ENCODE data around the gene TMEM126B.
"Not testable (repeated sequence)": the region's sequence is repeated elsewhere in the genome, so short reads cannot be mapped to it uniquely, and the experiment has no call there.

Gene TMEM126B

GRCh38 chr11:85627998-85628770 lies at the start of gene TMEM126B:
TMEM126B (plus strand) TSS chr11:85628593; CDS start chr11:85628608, 15 bp downstream.
- DNase-seq: peak; percentile 94

DNA sequence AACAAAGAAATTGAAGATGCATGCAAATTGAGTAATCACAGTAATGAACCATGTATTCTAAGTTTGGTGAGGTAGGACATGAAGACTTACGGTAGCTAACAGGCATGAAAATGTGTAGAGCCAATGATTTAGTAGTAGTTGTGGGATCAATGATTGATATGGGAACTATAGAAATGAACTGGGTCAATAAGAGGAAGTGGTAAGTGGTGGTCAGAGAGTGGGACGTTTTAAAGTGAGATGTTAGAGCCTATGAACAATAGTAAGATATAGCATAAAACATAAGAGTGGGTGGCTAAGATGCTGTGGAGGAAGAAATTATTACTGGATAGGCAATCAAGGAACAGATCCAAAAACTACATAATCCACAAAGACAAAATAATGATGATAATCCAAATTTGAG lies 46.3 kb upstream of the TMEM126B start:
- DNase-seq: no peak

DNA sequence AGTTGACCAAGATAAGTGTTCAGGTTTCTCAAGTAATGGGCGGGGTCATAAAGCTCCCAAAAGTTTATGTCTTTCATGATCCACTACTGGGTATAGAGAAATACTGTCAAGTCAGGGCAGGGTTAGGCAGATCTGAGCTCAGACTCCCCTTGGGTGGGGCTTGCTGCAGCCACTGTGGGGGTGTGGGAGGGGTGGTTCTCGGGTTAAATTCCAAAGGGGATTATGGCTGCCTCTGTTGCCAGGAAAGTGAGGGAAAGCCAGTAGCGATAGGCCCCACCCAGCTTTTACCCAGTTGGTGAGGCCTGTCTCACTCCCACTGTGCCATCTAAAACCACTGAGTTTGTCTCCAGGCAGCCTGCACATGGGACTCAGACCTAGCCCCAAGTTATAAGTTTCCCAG lies 39.0 kb upstream of the TMEM126B start:
- no peak for DNase-seq

DNA sequence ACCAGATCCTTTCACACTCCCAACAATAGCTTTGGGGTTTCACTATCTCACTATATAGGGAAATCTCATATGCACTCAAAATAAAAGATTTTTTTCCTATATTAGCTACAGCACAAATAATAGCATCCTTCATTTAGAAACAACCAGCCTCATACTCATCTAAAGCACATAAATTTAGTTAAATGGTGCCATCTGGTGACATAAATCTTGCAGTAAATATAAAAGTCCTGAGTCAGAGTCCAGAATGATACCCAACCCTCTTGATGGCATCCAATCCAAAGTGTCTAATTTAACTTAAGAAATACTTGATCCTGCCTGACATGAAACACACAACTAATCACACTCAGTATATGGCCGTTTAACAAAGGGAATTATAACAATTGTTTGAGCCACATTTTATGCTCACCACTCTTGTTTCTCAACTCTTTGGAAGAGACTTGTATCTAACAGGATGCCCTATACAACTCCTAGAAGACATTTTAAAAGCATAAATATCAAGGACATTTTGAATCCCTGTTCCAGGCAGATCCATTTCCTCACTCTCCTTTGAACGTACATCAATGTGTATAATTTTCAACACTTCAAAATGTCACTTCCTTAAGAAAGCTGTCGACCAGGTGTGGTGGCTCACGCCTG lies 37.4 kb upstream of the TMEM126B start:
- DNase-seq: no peak

GRCh38 chr11:85595285-85595884 lies 33.0 kb upstream of the TMEM126B start:
- peak; percentile 58 for DNase-seq

DNA sequence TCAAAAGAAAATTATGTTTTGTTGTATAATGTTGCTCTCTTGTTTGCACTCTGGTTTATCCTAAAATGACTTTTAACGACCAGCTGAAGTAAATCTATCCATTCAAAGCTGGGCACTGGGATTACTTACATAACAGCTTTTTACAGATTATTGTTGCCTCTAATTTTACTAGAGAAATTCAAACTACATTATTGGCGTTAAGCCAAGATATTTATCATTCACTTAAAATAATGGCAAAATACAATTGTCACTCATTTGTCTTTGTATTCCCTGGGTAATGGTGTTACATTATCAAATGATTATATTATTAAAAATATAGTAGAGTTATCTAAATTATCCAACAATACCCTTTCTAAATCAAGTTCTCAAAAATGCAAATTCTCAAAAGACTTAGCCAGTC lies 31.5 kb upstream of the TMEM126B start:
- no peak for DNase-seq

GRCh38 chr11:85599083-85599482 lies 29.3 kb upstream of the TMEM126B start:
- DNase-seq: no peak

DNA sequence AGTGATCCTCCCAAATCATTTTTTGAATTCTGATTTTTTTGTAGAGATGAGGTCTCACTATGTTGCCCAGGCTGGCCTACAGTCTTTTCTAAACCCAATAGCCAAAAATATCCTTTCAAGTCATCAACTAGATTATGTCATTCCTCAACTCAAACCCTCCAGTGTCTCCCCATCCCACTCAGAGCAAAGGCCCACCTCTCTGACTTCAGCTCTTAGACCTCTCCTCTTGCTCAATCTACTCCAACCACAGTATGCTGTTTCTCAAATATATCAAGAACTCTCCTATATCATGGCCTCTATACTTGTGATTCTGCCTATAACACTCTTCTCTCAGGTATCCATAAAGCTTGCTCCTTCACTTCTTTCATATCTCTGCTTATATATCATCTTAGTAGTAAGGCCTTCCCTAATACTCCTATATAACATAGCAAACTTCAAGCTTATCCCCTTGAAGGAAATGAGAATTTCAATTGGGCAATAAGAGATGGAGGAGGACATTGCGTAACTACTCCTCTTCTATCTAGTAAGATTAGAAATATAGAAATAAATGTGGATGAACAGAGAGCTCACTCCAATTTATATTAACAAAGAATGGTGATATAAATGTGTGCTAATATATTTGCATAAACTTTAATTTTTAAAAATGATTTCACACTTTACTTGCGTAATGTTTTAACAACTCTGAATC lies 25.7 kb upstream of the TMEM126B start:
- DNase-seq: no peak

GRCh38 chr11:85603220-85603619 lies 25.2 kb upstream of the TMEM126B start:
- DNase-seq: no peak

GRCh38 chr11:85606237-85606636 lies 22.2 kb upstream of the TMEM126B start:
- DNase-seq: not testable (repeated sequence)

GRCh38 chr11:85608621-85609020 lies 19.8 kb upstream of the TMEM126B start:
- not testable (repeated sequence) for DNase-seq

GRCh38 chr11:85609286-85609685 lies 19.1 kb upstream of the TMEM126B start:
- not testable (repeated sequence) for DNase-seq

GRCh38 chr11:85611643-85612042 lies 16.8 kb upstream of the TMEM126B start:
- DNase-seq: not testable (repeated sequence)

GRCh38 chr11:85619499-85619898 lies 8.9 kb upstream of the TMEM126B start:
- DNase-seq: no peak

DNA sequence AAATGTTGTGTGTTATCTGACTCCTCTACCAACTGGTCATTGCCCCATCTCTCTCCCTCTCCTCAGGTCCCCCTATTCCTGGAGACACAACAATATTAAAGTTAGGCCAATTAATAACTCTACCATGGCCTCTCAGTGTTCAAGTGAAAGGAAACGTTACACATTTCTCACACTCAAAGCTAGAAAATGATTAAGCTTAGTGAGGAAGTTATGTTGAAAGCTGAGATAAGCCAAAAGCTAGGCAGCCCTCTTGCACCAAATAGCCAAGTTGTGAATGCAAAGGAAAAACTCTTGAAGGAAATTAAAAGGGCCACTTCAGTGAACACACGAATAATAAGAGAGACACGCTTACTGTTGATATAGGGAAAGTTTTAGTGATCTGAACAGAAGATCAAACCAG lies 8.1 kb upstream of the TMEM126B start:
- DNase-seq: no peak

- no peak for DNase-seq
Measured at GRCh38 chr11:85626496-85626895, 1.9 kb upstream of the TMEM126B start.

DNA sequence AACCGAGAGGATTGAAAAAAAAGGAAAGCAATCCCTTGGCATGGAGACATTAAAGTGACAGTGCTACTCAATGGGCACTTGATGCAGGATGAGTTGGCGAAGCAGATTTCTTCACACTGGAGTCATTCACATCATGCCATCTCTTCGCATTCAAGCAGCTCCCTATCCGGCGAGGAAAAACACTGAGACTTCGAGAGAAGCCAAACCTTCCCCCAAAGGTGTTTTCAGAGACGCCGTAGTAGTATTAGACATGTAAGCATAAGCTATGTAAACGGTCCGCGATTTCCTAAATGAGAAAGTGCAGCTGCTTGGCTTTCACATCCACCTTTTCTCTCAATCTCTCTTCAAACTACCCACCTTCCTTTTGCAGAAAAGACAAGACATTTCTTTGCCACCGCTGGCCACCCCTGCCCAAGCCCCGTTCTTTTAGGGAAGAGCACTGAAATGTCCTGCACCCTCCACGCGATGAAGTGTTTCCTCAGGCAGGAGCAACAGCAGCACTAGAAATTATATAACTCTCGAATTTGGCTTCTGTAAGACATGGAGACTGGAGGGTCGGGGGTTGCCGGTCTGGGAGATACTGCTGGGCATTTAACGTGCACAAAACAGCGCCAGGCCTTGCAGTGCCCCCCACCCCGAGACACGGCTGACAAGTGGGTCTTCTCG lies 928 bp upstream of the TMEM126B start, which contains the start of gene DLG2:
Gene DLG2 (minus strand): TSS at position 13 of the 666 bp plus-strand sequence.
- peak; percentile 3 for DNase-seq

DNA sequence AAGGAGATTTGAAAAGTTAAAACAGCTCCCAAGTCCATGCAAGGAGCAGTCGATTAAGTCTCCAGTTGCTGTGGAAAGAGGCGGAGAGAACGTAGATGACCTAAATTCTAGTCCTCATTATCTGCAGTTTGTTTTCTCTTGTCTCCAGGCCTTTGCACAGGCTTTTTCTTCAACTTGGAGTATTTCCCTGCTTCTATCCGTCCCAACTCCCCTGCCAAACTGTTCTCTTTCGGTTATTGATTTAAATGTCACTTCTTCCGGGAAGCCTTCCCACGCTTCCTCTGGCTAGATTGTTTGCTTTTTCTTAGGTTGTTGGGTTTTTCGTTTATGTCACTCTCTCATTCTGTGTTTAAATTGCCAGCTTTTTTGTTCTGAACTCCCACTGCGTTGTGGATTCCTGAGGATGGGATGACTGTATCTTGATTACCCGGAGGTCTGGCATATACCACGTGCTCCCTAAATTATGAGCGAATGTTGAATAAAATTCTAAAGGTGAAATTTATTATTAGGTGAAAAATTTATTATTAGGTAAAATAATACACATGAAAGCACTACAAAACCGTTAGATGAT lies 463 bp downstream of the TMEM126B start:
- peak; percentile 11 for DNase-seq

GRCh38 chr11:85634747-85635146 lies 6.4 kb downstream of the TMEM126B start:
- no peak for DNase-seq

- no peak for DNase-seq
Measured at GRCh38 chr11:85643191-85643614, 14.8 kb downstream of the TMEM126B start.

DNA sequence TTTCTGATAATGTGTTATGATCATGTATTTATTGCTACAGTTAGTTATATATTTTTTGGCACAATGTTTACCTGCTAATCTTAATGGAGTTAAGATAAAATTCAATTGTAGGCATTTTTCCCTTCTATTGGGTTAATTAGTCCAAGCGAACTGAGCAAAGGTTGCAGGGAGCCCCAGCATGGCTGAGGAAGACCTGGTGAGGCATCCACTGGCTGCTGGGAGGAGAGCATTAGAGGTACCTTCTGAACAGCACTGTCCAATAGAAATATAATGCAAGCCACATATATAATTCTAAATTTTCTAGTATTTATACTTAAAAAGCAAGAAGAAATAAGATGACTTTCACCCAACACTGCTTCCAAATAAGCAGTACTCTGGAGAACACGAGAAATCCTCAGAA lies 18.7 kb downstream of the TMEM126B start:
- no peak for DNase-seq

DNA sequence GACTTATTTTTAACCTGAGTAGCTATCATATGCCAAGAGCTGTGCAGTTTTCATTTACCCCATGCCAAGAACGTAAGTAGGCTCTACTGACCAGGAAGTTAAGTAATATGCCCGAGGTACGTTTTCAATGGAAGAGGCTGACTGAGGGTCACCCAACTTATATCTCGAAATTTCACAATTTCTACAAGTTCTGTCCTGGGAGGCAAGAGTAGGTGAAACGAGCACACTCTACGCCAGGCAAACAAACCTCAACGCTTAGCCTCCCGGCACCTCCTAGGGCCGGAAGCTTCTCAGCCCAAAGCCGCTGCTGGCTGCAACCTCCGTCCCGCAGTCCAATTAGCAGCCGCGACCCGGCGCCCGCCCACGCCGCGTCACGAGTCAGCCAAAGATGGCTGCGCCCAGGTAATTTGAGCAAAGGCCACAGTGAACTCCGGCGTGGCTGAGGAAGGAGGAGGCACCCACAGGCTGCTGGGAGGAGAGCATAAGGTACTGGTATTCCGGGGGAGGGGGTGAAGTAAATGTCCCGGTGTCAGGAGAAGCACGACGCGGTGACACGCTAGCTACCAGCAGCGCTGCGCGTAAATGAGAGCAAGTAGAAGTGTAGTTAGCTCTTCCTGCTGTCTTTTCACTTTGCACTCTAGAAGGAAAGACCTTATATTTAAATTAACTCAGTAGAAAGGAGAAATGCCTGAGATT lies 19.4 kb downstream of the TMEM126B start, which contains the start of gene TMEM126A:
Gene TMEM126A (plus strand): TSS at position 364 of the 696 bp plus-strand sequence. CDS start 2,289 bp downstream, outside the sequence.
- peak; percentile 88 for DNase-seq
